Upper lobe of right lung (tissue), 1 donor: ENCODE data around the gene CDK4. TPM values are rescaled to one million over a fixed set of nuclear protein-coding genes. Genes with fewer than 3 reads are reported as not detected.
"Not testable (repeated sequence)": the region's sequence is repeated elsewhere in the genome, so short reads cannot be mapped to it uniquely, and the experiment has no call there.

Experiments
- ATAC-seq: fragments of 200-7000 bp; cut with Tn5 transposase; one replicate; pipeline ENCODE4 v1.9.1; 2020; ENCODE audit warnings: mild to moderate bottlenecking, moderate library complexity
- DNase-seq: peaks from one replicate; pipeline ENCODE4 v3.0.0-alpha.2; 2020
- H3K27ac ChIP-seq: fragments of 200-600 bp; one replicate; pipeline ENCODE4 v1.8.0; 2022
- H3K27me3 ChIP-seq: fragments of 200-600 bp; one replicate; pipeline ENCODE4 v1.8.0; 2022; ENCODE audit warnings: mild to moderate bottlenecking
- H3K36me3 ChIP-seq: fragments of 200-600 bp; one replicate; pipeline ENCODE4 v1.8.0; 2022
- H3K4me1 ChIP-seq: fragments of 200-600 bp; one replicate; pipeline ENCODE4 v1.8.0; 2022
- H3K4me3 ChIP-seq: fragments of 200-600 bp; one replicate; pipeline ENCODE4 v1.8.0; 2022; ENCODE audit warnings: mild to moderate bottlenecking
- H3K9me3 ChIP-seq: fragments of 200-600 bp; one replicate; pipeline ENCODE4 v1.8.0; 2022
- intact Hi-C: fragments of 100-400 bp; cut with DNase I; formaldehyde crosslinking; loops from one replicate; pipeline ENCODE4 v1.11.0; 2022
- total RNA-seq: library from RNA; stranded (reverse); fragmentation: NEBNext Ultra II Directional; extraction: Animal tissue kit (Norgen Biotek cat#: 25700); gene quantifications from one replicate; pipeline ENCODE4 v1.2.1, GENCODE V29; 2021
- TF ChIP-seq, protein P1 (sequence below): fragments of 200-600 bp; IDR thresholded peaks from one replicate; pipeline ENCODE4 v1.8.0; 2022; ENCODE audit warnings: antibody characterized with exemption
- donor health status: DM: no; HTN: yes; CAD: no; lungs with severe emphysema.

CDK4 gene
- total RNA-seq, 1 donor from 2014 or later, result 77.6 TPM

DNA sequence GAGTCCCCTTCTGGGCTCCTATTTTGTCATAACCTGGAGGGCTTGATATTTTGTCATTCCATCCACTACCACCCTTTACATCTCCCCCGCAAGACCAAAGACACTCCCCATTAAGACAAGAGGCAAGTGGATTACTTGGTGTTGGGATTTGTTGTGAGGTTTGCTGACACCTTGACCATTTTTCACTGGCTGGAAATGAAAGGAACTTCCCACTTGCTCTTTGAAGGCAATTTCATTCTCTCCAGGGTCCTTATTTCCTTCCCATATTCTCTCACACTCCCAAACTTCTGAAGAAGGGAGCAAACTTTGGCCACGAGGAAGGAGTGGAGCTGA, 28.5 kb downstream of the CDK4 start:
- H3K4me3 ChIP-seq, result no peak overlapping the region
- H3K4me1 ChIP-seq, result peaks cover 5% of the 10 kb centered on the region
- intact Hi-C loops, result no loop called here
- ATAC-seq (no peak), DNase-seq (no peak)
- H3K9me3 ChIP-seq, result no peaks in the 10 kb centered on the region
- H3K27ac ChIP-seq, result no peak overlapping the region
- peaks cover 27% of the 10 kb centered on the region for H3K36me3 ChIP-seq
- TF ChIP-seq, protein P1, sequence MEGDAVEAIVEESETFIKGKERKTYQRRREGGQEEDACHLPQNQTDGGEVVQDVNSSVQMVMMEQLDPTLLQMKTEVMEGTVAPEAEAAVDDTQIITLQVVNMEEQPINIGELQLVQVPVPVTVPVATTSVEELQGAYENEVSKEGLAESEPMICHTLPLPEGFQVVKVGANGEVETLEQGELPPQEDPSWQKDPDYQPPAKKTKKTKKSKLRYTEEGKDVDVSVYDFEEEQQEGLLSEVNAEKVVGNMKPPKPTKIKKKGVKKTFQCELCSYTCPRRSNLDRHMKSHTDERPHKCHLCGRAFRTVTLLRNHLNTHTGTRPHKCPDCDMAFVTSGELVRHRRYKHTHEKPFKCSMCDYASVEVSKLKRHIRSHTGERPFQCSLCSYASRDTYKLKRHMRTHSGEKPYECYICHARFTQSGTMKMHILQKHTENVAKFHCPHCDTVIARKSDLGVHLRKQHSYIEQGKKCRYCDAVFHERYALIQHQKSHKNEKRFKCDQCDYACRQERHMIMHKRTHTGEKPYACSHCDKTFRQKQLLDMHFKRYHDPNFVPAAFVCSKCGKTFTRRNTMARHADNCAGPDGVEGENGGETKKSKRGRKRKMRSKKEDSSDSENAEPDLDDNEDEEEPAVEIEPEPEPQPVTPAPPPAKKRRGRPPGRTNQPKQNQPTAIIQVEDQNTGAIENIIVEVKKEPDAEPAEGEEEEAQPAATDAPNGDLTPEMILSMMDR, result no peak
- no peaks in the 10 kb centered on the region for H3K27me3 ChIP-seq

DNA sequence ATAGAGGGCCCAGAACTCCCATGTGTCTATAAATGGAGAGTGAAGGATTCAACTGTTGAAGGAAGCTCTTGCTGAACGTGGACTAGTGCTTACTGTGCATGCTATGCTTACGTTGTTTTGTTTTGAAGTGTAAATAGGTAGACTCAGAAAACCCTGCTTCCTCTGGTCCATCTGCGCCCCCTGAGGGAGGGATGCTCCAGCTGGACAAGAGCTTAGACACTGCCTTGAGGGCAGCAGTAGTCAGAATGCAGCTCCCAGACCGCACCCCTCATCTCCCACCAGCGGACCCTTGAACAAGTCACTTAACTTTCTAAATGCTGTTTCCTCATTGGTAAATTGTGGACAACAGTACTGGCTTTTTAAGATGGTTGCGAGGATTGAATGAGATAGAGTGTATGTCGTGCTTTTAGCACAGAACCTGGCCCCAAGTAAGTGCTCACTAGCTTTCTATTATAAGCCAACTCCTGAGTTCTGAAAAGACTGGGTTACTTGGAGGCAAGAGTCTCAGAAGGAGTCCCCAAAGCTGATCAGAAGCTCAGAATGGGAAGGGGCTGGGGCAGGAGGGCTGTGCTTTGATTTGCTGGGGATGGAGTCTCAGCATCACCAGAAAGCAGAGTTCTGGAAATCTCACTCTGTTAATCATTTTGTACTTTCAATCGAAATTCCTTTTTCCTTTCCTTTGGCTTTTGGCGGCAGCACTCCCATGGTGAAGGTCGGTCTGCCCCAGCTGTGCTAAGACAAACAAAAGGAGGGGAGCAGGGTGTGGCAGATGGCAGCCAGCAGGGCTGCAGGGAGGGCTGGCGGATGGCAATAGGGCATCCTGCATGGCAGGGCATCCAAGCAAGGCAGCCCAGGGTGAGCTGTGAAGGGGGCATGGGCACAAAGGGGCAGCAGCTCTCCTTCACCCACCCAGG, 29.1 kb downstream of the CDK4 start:
- no peaks in the 10 kb centered on the region for H3K9me3 ChIP-seq
- DNase-seq (no peak), ATAC-seq (no peak)
- peaks cover 33% of the 10 kb centered on the region for H3K36me3 ChIP-seq
- no peak overlapping the region for H3K4me3 ChIP-seq
- TF ChIP-seq, protein P1, result no peak
- H3K27ac ChIP-seq, result no peak overlapping the region
- H3K4me1 ChIP-seq, result peaks cover 5% of the 10 kb centered on the region
- intact Hi-C loops, result no loop called here
- H3K27me3 ChIP-seq, result no peaks in the 10 kb centered on the region

DNA sequence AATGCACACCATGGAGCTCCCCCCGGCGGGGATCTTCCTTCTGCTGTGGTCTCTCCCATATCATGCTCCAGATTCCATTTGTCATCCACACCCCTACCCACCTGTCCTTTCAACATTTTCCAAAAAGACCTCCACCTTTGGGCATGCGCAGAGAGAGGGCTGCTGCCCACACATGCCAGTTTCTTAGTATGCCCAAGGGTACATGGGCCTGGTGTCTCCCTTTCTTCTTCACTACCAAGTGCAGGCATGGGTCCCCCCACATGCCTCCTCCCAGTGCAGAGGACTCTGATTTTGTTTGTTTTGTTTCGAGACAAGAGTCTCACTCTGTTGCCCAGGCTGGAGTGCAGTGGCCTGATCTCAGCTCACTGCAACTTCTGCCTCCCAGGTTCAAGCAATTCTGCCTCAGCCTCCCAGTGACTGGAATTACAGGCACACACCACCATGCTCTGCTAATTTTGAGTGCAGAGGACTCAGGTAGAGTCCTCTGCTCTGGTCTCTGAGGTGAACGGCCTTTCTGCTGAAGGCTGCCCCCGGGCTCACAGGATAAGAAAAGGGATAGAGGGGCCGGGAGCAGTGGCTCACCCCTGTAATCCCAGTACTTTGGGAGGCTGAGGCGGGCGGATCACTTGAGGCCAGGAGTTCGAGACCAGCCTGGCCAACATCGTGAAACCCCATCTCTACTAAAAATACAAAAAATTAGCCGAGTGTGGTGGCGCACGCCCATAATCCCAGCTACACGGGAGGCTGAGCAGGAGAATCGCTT, 30.1 kb downstream of the CDK4 start:
- H3K9me3 ChIP-seq, H3K4me3 ChIP-seq, DNase-seq, H3K27ac ChIP-seq, H3K4me1 ChIP-seq, H3K27me3 ChIP-seq, intact Hi-C loops, ATAC-seq: not testable (repeated sequence)
- peaks cover 42% of the 10 kb centered on the region for H3K36me3 ChIP-seq

DNA sequence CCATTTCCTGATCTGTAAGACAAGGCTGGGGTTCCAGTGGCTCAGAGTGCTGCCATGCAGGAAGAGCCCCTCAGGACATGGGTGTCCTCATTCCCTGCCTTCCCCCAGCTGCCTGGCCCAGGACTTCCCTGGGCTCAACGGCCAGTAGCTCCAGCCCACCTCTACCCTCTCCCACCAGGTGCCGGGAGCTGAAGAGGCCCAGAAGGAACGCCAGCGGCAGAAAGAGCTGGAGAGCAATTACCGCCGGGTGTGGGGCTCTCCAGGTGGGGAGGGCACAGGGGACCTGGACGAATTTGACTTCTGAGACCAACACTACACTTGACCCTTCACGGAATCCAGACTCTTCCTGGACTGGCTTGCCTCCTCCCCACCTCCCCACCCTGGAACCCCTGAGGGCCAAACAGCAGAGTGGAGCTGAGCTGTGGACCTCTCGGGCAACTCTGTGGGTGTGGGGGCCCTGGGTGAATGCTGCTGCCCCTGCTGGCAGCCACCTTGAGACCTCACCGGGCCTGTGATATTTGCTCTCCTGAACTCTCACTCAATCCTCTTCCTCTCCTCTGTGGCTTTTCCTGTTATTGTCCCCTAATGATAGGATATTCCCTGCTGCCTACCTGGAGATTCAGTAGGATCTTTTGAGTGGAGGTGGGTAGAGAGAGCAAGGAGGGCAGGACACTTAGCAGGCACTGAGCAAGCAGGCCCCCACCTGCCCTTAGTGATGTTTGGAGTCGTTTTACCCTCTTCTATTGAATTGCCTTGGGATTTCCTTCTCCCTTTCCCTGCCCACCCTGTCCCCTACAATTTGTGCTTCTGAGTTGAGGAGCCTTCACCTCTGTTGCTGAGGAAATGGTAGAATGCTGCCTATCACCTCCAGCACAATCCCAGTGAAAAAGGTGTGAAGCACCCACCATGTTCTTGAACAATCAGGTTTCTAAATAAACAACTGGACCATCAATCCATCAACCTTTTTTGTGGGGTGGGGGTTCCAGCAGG, 31.2 kb downstream of the CDK4 start:
- no peaks in the 10 kb centered on the region for H3K27me3 ChIP-seq
- TF ChIP-seq, protein P1, result no peak
- ATAC-seq (no peak), DNase-seq (no peak)
- intact Hi-C loops, result no loop called here
- no peaks in the 10 kb centered on the region for H3K4me1 ChIP-seq
- no peaks in the 10 kb centered on the region for H3K9me3 ChIP-seq
- no peak overlapping the region for H3K4me3 ChIP-seq
- peaks cover 54% of the 10 kb centered on the region for H3K36me3 ChIP-seq
- H3K27ac ChIP-seq, result no peak overlapping the region

DNA sequence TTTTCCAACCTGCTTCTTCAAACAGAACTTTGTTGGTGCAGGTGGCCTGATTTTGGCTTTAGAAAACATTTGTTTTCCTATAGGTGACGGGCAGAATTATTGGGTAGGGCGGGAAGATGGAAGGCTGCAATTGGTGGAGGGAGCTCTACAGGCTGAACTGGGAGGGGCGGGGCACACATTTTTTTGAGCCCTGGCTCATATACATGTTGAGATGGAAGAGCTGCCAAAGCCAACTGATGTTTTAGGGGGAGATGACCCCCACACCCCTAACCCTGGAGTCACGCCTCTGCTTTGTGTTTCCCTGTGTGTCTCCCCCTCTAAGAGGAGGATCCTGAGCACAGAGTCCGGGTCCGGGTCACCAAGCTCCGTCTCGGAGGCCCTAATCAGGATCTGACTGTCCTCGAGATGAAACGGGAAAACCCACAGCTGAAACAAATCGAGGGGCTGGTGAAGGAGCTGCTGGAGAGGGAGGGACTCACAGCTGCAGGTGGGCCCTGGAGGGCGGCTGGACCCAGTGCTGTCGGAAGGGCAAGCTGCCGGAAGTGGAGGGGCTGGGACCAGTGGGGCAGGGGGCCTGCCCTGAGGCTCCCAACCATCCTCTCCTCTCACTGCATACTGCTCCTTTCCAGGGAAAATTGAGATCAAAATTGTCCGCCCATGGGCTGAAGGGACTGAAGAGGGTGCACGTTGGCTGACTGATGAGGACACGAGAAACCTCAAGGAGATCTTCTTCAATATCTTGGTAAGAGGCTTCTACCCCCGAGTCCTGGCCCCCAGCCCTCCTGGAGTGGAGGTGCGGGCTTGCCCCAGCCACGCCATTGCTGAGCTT, 32.1 kb downstream of the CDK4 start:
- DNase-seq (no peak), ATAC-seq (no peak)
- TF ChIP-seq, protein P1, result no peak
- intact Hi-C loops, result no loop called here
- H3K9me3 ChIP-seq, result no peaks in the 10 kb centered on the region
- H3K36me3 ChIP-seq, result peaks cover 63% of the 10 kb centered on the region
- no peak overlapping the region for H3K27ac ChIP-seq
- no peaks in the 10 kb centered on the region for H3K27me3 ChIP-seq
- no peak overlapping the region for H3K4me3 ChIP-seq
- H3K4me1 ChIP-seq, result no peaks in the 10 kb centered on the region
